ENCODE data around the gene CD302. TPM values are rescaled to one million over a fixed set of nuclear protein-coding genes. Genes with fewer than 3 reads are reported as not detected.

The CD302 gene
- total and polyA plus RNA-seq, 10 of the 15 experiments (the other 5 are each of a cell fraction or from before 2014, with no cell fraction given) = 0.48 to 4.0 (median 2.1) TPM

DNA sequence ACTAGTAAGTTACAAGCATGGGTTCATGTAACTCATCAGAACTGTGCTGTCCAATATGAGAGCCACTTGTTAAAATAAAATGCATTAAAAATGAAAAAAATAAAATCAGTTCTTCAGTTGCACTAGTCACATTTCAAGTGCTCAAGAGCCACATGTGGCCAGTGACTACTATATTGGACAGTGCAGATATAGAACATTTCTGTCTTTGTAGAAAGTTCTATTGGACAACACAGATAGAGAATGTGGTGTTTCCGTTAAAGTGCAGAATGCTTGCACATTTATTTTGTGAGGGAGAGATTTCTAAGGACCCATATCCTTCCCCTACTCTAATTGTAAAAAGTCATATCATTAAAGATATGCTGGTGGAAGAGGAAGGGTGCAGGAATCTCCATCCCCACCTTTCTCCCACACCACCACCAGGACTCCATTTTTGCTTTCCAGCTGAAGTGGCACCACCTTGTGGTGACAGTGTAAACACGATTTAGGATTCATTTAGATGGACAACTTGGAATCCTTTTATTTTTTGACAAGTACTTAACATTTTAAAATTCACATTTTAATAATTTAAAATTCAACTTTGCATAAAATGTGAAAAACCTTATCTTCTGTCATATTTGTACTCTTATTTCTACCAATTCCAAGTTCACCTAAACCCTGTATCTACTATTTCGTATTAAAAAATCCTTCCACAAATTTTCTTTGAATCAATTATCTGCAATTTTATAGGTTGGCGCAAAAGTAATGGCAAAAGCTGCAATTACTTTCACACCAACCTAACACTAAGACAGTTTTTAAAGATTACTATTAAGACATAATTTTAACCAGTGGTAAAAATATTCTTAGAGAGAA, 9.4 kb upstream of the CD302 start:
- Histone ChIP-seq H3K36me3 (ENCODE audit: control insufficient read depth in 2 of 2, insufficient read depth in 2 of 2, low read length in 1 of 2) (peaks cover 0 to 18% of the 10 kb centered on the region in 2 experiments; a peak in 1 of 4 replicates), H3K27me3 (replicated peaks in 1 of 2; ENCODE audit: control insufficient read depth in 2 of 2, insufficient read depth in 2 of 2, low read length in 1 of 2) (no peaks in the 10 kb centered on the region), H4K20me1 (ENCODE audit: control insufficient read depth, insufficient read depth) (no peaks in the 10 kb centered on the region), H3K79me2 (ENCODE audit: control insufficient read depth, insufficient read depth, low read length) (no peaks in the 10 kb centered on the region), H2AFZ (ENCODE audit: control insufficient read depth, low read depth, low read length) (no peak overlapping the region), H3K4me3 (no peak overlapping the region), H3K9ac (ENCODE audit: control insufficient read depth, insufficient read depth, low read length) (no peak overlapping the region), H3K9me3 (replicated peaks; ENCODE audit: control insufficient read depth, insufficient read depth, low read length) (no peaks in the 10 kb centered on the region), H3K4me2 (ENCODE audit: control insufficient read depth, insufficient read depth) (no peak overlapping the region), H3K27ac (ENCODE audit: control insufficient read depth, insufficient read depth) (no peak overlapping the region), H3K4me1 (ENCODE audit: control insufficient read depth, insufficient read depth, low read length) (no peaks in the 10 kb centered on the region)
- intact Hi-C loops (cut with micrococcal nuclease; ENCODE audit: unreplicated experiment) = loop anchor here (10.0 kb wide), 1 partner anchor 903 kb away; no protein-coding TSS in a partner anchor
- FAIRE-seq = no peak
- DNase-seq (ENCODE audit: low read depth, low spot score) = no peak
- 78% methylated on average over 4 of the region's 4 CpGs for WGBS (ENCODE audit: insufficient coverage, insufficient replicate concordance, low lambda C conversion rate, missing lambda C conversion rate)
- ChIA-PET SMC1A (ENCODE audit: uncharacterized antibody, unreplicated experiment) (interaction anchor here (0.6 to 2.5 kb wide), 13 partner anchors 10 to 1345 kb away, joined by 3 to 16 read pairs (median 4); no protein-coding TSS in a partner anchor), CTCF (interaction anchor here (0.9 to 4.4 kb wide), 14 partner anchors 10 to 258 kb away, joined by 3 to 29 read pairs (median 4); no protein-coding TSS in a partner anchor), RAD21 (ENCODE audit: unreplicated experiment) (interaction anchor here (0.6 kb wide), 1 partner anchor 664 kb away, joined by 3 read pairs; no protein-coding TSS in a partner anchor), POLR2A (no interaction called here)
- no TSS peak for BruUV-seq (replicated peaks)
- TF ChIP-seq, protein P1, sequence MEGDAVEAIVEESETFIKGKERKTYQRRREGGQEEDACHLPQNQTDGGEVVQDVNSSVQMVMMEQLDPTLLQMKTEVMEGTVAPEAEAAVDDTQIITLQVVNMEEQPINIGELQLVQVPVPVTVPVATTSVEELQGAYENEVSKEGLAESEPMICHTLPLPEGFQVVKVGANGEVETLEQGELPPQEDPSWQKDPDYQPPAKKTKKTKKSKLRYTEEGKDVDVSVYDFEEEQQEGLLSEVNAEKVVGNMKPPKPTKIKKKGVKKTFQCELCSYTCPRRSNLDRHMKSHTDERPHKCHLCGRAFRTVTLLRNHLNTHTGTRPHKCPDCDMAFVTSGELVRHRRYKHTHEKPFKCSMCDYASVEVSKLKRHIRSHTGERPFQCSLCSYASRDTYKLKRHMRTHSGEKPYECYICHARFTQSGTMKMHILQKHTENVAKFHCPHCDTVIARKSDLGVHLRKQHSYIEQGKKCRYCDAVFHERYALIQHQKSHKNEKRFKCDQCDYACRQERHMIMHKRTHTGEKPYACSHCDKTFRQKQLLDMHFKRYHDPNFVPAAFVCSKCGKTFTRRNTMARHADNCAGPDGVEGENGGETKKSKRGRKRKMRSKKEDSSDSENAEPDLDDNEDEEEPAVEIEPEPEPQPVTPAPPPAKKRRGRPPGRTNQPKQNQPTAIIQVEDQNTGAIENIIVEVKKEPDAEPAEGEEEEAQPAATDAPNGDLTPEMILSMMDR (IDR thresholded peaks at IDR 0.05 in 2 of 3, conservative IDR thresholded peaks at IDR 0.05 in 1 of 3; ENCODE audit: control insufficient read depth in 2 of 3, extremely low read depth in 1 of 3, insufficient read depth in 1 of 3, low read depth in 3 of 3, low read length in 3 of 3) = peak; percentile 48 to 54 (median 53)
- TF ChIP-seq MXI1 (IDR thresholded peaks at IDR 0.05; ENCODE audit: low read depth, low read length) (no peak), RAD21 (IDR thresholded peaks at IDR 0.05; ENCODE audit: insufficient read depth, low read depth, low read length) (peak; percentile 69), RBBP5 (conservative IDR thresholded peaks at IDR 0.05) (no peak), SMC3 (IDR thresholded peaks at IDR 0.05; ENCODE audit: borderline replicate concordance, low read length) (peak; percentile 59; the same call in 1 of the 2 replicates), YY1 (IDR thresholded peaks at IDR 0.05; ENCODE audit: low read depth, low read length) (peak; percentile 86), BHLHE40 (IDR thresholded peaks at IDR 0.05; ENCODE audit: borderline replicate concordance in 1 of 2, low read depth in 2 of 2, low read length in 1 of 2) (no peak), ASH2L (IDR thresholded peaks at IDR 0.05; ENCODE audit: borderline replicate concordance, low read depth) (no peak)
- TF ChIP-seq, protein P2, sequence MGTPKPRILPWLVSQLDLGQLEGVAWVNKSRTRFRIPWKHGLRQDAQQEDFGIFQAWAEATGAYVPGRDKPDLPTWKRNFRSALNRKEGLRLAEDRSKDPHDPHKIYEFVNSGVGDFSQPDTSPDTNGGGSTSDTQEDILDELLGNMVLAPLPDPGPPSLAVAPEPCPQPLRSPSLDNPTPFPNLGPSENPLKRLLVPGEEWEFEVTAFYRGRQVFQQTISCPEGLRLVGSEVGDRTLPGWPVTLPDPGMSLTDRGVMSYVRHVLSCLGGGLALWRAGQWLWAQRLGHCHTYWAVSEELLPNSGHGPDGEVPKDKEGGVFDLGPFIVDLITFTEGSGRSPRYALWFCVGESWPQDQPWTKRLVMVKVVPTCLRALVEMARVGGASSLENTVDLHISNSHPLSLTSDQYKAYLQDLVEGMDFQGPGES (IDR thresholded peaks at IDR 0.05) = no peak
- ATAC-seq = peak; percentile 64
- in situ Hi-C loops (cut with MboI) = no loop called here
